Heart left ventricle (tissue), 13 donors: ENCODE results near the gene NT5C2.

ENCODE experiments used
- CTCF ChIP-seq, 12 donors: fragments of 200-600 bp; sonication (generic) in 4 of 12; IDR thresholded peaks; one replicate each; pipeline versions ENCODE4 v1.5.0 to v1.8.0; 2018 to 2022; ENCODE audit warnings: antibody characterized with exemption in 12 of 12, mild to moderate bottlenecking in 5 of 12
- POLR2A ChIP-seq, 2 donors: fragments of 450-650 bp; IDR thresholded peaks; one replicate each; pipeline ENCODE4 v1.6.1; 2017; ENCODE audit warnings: antibody characterized with exemption in 2 of 2, mild to moderate bottlenecking in 2 of 2, moderate library complexity in 2 of 2
- donor health status: ischemic (EF 13 %, LVEDD 7.1; RV severe dilation, severe dysfunction).
- donor health status: DM: no; HTN: yes; CAD: no.
- donor health status: DM: no; HTN: no; CAD: no.
- donor health status: ischemic (EF 25% LVEDD 6.9; RV normal size, moderate dysfunction).
- donor health status: ischemic (EF 25% LVEDD 5.7; RV mildly dilated, moderate dysfunction).
- donor health status: ischemic (EF 35%, LVEDD 5.7; RV mildly dilated, moderate dysfunction).
- donor health status: nonischemic (EF 11% LVEDD 7.7; RV severe dilation, severe dysfunction).
- donor health status: DM: yes; HTN: yes; CAD: no.
- donor health status: PGD.
- donor health status: ischemic (EF 29% LVEDD 5.4; RV normal size, mild dysfunction).
- donor health status: nonischemic (EF 23%, LVEDD 6.1; RV moderate dilation, normal function).

DNA sequence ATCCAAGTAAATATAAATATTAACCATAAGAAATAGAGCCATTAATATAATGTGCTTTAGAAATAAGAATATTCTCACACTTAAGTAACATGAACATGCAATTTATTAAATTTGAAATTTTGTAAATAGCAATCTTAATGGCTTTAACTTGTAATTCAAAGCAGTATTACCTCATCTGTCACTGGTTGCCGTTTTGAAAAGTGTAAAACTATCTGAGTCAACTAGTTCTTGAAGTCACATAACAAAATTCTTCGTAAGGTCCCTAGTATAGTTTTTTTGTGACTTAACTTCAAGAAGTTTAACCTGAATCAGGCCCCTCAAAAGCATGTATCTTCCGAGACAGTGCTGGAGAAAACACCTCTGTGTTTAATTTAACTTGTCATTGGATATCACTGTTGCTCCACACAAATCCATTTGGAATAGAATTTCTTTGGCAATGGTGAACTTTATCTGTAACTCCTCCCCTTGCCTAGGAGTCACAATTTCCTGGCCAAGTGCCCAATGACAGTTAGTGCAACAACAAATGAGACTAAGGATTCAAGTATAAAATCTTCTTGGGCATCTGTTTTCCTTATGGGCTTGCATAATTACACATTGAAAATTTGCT, 47.1 kb downstream of the NT5C2 start:
- TF ChIP-seq CTCF (IDR thresholded peaks at IDR 0.05): no peak
- TF ChIP-seq POLR2A (IDR thresholded peaks at IDR 0.05): no peak
